Smooth muscle cell of the coronary artery (primary cell): ENCODE measurements around the gene POU2AF1. TPM values are rescaled to one million over a fixed set of nuclear protein-coding genes. Genes with fewer than 3 reads are reported as not detected.

Experiments used
- total RNA-seq: library from RNA; depleted of rRNA; stranded (reverse); fragments of >200 nt; gene quantifications from 2 replicates; pipeline ENCODE4 v1.2.3, GENCODE V29; 2014; ENCODE audit warnings: low replicate concordance

POU2AF1 gene
- total RNA-seq: not detected in 2 replicates

GRCh38 chr11:111378861-111379601 lies at the start of gene POU2AF1:
TSS of gene POU2AF1 (minus strand) at chr11:111379275. CDS start at chr11:111379177, 98 bp downstream.

Other genes with a start within 250 kb of the POU2AF1 start
- gene POU2AF2, start 133.6 kb downstream of the POU2AF1 start, total RNA-seq: not detected in 2 replicates
- not detected in 2 replicates for gene POU2AF3, start 80.7 kb downstream of the POU2AF1 start, total RNA-seq
- not detected in 2 replicates for gene BTG4, start 133.1 kb upstream of the POU2AF1 start, total RNA-seq
- not detected in 2 replicates for gene HOATZ, start 135.5 kb upstream of the POU2AF1 start, total RNA-seq
- 6.5 and 61.4 TPM in 2 replicates for gene LAYN, start 161.4 kb upstream of the POU2AF1 start, total RNA-seq
- 4.3 and 5.4 TPM in 2 replicates for gene SIK2, start 223.2 kb upstream of the POU2AF1 start, total RNA-seq